ENCODE data around the gene LNPK.
"Not testable (repeated sequence)": the region's sequence is repeated elsewhere in the genome, so short reads cannot be mapped to it uniquely, and the experiment has no call there.

LNPK gene

DNA sequence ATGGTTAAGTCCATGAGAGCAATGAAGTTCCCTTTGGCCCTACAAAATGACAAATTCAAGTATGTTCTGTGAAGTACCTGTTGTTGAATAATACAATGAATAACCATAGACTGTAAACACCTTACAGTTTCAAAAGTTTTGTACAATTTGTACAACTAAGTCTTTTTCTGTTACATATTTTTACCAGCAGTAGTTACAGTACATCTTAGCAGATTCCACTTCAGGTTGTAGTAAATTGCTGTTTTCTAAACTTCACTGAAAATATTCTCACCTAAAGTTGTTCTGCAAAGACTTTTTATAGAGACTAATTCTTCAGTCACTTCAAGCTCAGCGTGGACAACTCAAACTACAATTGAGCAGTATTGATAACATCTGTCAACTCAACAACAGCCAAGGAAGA lies 28.7 kb downstream of the LNPK start:
- no peak for DNase-seq (ENCODE audit: low read depth, low spot score)

DNA sequence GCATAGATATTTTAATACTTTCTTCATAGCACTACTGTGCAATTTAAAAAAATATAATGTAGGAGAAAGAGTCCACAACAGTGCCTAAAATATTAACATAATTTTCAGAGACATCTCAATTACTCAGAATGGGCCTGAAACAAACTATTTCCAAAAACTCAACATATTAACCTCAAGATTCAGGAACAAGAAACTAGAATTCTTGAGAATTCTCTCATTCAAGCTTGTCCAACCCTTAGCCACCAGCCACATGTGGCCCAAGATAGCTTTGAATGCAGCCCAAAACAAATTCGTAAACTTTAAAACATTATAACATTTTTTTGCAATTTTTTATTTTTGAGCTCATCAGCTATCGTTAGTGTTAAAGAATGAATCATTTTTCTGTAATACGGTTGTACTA lies 35.2 kb downstream of the LNPK start:
- no peak for DNase-seq (ENCODE audit: low read depth, low spot score)

DNA sequence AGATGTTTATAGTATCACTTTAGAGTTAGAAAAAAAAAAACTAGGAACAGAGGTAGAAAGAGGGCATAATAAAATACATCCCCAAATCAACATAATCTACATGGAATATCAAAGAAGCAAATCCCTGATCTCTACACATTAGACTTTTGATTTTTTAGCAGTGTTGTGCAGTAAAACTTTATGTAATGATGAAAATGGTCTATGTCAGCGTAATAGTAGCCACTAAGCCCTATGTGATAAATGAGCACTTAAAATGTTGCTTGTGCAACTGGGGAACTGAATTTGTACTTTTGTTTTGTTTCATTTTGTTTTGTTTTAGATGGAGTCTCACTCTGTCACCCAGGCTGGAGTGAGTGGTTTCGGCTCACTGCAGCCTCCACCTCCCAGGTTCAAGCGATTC lies 36.3 kb downstream of the LNPK start:
- DNase-seq (ENCODE audit: low read depth, low spot score) = no peak

DNA sequence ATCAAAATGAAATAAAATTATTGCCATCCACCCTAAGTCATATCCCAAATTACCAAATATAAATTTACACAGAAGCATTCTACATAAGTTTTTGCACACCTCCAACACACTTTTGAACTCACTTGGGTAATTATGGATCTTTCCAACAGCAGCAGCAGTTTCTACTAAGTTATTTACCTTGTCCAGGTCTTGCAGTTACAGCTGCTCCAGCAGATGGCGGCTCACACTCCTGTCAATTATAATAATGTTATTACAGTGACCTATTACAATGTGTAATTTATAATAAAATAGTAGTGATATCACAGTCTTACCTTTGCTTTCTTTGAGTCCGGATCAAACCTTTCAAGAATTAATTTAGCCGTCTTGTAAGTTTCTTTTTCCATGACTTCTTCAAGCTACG lies 37.9 kb downstream of the LNPK start:
- DNase-seq (ENCODE audit: low read depth, low spot score) = no peak

DNA sequence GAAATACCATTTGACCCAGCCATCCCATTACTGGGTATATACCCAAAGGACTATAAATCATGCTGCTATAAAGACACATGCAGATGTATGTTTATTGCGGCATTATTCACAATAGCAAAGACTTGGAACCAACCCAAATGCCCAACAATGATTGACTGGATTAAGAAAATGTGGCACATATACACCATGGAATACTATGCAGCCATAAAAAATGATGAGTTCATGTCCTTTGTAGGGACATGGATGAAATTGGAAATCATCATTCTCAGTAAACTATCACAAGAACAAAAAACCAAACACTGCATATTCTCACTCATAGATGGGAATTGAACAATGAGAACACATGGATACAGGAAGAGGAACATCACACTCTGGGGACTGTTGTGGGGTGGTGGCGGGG lies 38.9 kb downstream of the LNPK start:
- not testable (repeated sequence) for DNase-seq (ENCODE audit: low read depth, low spot score)

DNA sequence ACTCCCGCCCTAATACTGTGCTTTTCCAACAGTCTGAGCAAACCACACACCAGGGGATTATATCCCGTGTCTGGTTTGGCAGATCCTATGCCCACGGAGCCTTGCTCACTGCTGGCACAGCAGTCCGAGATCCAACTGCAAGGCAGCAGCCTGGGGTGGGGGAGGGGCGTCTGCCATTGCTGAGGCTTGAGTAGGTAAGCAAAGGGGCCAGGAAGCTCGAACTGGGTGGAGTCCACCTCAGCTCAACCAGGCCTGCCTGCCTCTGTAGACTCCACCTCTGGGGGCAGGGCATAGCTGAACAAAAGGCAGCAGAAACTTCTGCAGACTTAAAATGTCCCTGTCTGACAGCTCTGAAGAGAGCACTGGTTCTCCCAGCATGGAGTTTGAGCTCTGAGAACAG lies 44.2 kb downstream of the LNPK start:
- DNase-seq (ENCODE audit: low read depth, low spot score) = no peak

DNA sequence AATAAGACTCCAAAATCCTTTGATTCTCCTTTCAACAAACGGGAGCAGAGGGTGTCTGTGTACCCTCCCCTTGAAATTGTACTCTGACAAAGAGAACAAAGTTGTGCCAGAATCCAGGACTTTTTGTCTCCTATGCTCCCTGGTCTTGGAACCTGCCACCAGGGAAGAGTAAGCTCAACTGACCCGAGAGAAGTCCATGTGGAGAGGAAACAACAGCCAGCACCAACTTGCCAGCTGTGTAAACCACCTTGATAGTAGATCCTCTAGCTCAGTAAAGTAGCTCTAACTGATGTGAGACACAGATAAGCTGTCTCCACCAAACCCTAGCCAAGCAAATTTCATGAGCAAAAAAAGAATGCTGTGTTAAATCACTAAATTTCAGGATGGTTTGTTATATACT lies 46.9 kb downstream of the LNPK start:
- DNase-seq (ENCODE audit: low read depth, low spot score) = no peak

DNA sequence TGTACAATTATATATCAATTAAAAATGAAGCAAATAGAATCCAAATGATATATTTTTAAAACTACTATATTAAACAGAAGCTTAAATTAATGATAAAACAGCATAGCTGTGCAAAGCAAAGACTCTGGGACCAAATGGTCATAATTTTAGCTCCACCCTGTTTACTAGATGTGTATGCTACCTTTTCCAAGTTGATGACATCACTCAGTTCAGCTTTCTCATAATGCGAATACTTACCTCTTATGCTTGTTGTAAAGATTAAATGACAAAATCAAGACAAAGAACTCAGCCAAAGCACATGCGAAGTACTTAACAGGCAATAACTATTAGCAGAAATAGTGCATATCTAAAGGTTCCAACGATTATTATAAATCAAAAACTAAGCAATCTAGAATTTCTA lies 51.6 kb downstream of the LNPK start:
- no peak for DNase-seq (ENCODE audit: low read depth, low spot score)

DNA sequence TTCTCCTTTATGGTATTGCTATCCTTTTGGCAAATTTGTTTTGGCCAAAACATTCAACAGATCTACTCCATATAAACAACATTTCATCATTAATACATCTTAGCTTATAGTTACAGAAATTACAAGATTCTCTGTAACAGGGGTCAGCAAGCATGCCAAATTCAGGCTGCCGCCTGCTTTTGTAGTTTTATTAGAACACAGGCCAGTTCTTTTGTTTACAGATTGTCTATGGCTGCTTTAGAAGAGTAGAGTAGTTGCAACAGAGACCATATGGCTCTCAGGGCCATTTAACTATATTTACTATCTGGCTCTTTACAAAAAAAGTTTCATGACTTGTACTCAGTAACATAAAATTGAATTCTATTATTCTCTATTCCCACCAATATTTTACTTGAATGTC lies 53.9 kb downstream of the LNPK start:
- DNase-seq (ENCODE audit: low read depth, low spot score) = no peak

DNA sequence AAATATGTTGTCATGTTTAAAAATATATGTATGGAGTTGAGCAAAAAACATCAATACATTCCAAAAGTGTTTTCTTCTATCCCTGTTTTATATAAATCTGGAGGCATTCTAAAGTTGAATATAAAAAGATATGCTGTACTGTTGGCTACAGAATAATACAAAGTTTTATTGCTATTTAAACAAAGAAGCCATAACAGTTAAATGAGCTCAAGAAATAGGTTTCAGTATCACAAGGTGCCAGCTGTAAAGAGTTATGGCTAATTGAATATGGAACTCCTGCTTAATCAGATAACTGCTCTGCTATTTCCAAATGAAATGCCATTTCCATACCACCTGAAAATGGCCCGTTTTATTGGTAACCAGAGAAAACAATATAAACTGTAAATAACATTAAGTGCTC lies 55.0 kb downstream of the LNPK start:
- no peak for DNase-seq (ENCODE audit: low read depth, low spot score)

DNA sequence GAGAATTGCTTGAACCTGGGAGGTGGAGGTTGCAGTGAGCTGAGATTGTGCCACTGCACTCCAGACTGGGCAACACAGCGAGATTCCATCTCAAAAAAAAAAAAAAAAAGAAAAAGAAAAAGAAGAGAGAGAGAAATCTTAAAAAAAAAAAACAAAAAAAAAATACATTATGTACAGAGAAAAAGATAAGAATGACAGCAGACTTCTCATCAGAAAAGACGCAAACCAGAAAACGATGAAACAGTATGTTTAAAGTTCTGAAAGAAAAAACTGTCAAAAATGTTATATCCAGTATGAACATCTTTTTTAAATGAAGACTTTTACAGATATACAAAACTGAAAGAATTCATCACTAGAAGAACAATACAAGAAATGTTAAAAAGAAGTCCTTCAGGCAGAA lies 60.4 kb downstream of the LNPK start:
- no peak for DNase-seq (ENCODE audit: low read depth, low spot score)

DNA sequence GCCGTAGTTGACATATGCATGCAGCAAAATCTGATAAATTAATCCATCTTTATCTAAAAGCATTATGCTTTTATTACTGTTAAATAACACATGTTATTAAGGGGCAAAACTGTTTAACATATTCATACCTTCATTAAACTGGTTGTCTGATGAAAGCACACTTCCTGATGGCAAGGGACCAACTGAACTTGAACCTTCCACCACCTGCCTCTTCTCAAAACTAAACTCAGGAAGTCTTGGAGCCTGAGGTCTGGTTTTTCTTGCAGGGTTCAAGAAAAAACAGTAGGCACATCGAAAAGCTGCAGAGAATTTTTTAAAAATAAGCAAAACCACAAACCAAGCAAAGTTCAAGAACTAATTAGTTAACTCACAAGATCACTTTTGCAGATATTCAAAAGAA lies 64.9 kb downstream of the LNPK start:
- no peak for DNase-seq (ENCODE audit: low read depth, low spot score)

DNA sequence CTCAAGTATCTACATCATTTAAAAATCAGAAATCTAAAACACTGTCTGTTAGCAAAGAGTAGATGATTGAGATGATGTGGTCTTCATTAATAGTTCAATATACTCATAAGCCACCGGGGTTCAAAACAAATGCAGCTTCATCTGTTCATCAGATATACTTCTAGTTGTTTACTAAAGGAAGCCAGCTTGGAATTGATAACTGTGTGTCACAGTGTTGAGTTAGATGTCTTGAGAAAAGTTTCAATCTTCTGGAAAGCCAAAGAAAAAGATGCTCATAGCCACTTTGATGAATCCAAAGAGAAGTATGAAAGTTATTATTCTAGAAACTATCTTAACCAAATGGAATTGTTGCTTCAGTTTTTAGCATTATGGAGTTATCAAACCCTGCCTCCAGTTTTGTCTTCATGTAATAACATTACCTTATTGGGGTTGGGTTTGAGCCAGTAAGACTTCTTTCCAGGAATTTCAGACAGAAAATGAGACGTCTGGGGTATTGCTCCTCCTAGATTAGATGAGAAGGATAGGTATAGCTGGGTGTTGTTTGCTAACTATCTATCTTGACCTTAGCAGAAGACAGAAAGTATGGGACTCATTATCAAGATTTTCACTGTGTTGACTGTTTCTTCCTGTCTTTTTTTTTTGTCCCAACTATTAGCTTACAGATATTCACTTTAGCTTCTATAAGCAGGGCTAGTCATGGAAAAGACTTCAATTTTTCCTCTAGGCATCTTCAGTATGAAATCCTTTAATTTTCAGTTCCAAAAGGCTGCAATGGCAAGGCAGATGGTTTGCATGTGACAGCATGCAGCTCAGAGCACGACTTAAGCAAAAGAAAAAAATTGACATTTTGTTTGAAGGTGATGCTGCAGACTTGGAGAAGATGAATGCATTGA lies 66.5 kb downstream of the LNPK start:
- DNase-seq (ENCODE audit: low read depth, low spot score) = no peak

DNA sequence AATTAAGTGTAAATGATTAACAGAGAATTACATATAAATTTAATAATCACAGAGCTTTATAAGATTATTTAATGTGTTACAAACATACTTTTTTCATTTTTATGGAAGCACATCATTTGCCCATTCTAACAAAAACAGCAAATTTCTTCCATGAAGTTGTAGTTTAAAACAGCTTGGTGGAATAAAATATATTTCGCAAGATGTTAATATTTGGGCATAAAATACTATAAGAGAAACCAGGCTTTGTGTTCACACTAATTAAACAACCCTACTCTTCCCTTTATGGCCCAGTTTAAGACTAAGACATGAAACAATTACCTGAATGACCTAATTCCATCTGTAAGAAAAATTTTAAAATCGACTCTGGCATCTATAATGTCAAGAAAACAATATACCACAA lies 69.4 kb downstream of the LNPK start:
- DNase-seq (ENCODE audit: low read depth, low spot score) = no peak

DNA sequence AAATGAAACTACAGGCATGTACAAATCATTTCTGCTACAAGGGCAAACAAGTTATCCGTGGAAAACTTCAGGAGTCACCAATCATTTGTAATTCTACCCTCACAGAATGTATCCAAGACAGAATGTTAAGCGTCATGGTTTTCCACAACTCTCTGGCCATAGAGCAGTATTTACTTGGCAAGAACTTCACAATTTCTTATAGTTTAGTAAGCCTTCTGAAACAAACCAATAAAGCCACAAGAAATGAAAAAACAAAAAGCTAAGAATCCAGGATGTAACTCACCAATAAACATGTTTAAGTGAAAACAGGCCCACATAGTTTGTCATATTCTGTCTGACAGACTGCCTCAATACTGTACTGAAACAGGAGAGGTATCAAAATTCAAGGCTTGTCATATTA lies 70.3 kb downstream of the LNPK start:
- DNase-seq (ENCODE audit: low read depth, low spot score) = no peak

DNA sequence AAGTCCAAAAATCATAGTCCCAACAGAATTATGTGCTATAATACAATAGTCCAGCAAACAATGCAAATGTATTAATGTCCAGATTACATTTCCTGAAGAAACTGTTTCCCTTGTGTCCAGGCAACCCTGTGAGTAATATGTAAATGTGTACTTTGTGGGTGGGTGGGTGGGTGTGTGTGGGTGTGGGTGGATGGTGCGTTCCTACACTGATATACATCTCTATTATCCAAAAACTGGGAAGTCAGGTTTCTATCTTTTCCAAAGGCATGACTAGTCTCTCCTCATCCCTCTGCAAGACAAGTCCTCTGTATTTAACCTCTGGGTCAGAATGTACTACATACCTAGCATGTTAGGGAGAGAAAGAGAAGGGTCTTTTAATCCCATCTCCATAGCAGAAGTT lies 71.6 kb downstream of the LNPK start:
- DNase-seq (ENCODE audit: low read depth, low spot score) = no peak

DNA sequence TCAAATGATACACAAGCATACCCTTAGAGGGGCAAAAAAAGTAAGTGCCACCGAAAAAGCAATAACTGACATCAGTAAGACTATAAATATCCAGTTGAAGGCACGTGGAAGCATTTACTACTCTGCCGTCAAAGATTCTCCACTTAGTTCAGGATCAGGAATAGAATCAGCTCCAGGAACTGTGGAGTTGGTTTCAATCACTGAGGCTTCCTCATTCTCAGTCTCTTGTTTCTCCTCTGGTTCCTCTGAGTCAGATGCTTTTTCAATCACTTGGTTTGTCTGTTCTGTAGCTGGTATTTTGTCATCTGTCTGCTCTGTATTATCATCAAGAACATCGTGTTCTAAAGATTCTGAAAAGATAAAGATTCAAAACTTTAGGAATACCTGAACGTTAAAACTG lies 72.2 kb downstream of the LNPK start:
- no peak for DNase-seq (ENCODE audit: low read depth, low spot score)

DNA sequence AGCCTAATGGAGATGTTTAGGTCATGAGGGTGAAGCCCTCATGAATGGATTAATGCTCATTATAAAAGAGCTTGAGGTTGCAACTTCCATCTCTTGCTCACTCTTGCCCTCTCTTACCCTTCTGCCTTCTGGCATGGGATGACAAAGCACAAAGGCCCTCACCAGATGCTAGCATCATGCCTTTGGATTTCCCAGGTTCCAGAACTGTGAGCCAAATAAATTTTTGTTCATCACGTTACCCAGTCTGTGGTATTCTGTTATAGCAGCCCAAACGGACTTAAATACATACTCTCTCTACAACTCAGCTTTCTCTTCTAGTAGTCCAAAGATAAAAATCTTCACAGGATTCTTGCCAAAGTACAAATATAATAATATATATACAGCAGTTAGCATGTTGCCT lies 75.8 kb downstream of the LNPK start:
- DNase-seq (ENCODE audit: low read depth, low spot score) = no peak

DNA sequence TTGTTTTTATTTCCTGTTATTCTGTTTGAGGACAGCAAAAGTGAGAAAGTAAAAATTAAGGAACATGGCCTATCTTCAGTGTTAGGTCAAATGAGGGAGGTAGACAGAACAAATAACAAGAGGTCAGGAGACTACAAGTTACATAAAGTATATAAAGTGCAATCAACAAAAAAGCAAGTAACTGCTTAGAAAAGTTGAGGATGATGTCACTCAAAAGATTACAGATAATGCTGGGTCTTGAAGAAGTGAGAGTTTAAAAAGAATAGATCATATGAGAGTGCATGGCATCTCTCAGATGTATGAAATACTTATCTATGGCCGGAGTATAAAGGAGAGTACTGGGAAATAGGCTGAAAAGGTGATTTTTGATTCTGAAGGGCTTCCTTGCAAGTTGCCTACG lies 79.9 kb downstream of the LNPK start:
- no peak for DNase-seq (ENCODE audit: low read depth, low spot score)

DNA sequence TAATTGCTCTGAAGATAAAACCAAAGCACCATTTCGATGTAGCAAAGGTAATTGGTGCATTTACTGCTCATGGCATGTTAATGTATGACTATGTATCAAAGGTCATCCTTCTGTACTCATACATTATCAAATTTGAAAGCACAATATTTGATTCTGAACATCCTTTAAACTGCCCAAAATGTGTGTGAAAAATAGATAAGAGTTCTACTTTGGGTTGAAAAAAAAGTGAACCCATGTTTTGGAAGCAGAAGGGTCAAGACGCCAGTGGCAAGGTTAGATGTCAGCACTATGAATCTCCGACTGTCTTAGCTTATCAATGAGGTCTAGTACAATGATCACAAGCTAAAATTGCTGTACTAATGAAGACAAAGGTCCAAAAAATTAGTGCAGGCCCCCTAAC lies 83.1 kb downstream of the LNPK start:
- no peak for DNase-seq (ENCODE audit: low read depth, low spot score)

DNA sequence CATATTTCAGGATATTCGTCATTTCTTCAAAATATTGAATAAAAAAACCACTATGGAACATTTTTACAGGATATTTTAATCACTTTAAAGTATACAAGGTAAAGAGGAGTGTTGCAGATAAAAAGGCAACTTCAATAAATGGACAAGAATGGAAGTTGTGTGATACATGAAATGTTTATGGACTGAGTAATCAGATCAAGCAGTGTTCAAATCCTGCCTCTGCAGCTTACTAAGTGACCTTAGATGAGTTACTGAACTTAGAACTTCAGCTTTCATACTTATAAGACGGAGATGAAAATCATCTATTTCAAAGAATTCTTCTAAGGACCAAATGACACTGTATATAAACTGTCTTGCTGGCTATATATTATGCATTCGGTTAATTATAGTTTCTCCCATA lies 87.2 kb downstream of the LNPK start:
- no peak for DNase-seq (ENCODE audit: low read depth, low spot score)

DNA sequence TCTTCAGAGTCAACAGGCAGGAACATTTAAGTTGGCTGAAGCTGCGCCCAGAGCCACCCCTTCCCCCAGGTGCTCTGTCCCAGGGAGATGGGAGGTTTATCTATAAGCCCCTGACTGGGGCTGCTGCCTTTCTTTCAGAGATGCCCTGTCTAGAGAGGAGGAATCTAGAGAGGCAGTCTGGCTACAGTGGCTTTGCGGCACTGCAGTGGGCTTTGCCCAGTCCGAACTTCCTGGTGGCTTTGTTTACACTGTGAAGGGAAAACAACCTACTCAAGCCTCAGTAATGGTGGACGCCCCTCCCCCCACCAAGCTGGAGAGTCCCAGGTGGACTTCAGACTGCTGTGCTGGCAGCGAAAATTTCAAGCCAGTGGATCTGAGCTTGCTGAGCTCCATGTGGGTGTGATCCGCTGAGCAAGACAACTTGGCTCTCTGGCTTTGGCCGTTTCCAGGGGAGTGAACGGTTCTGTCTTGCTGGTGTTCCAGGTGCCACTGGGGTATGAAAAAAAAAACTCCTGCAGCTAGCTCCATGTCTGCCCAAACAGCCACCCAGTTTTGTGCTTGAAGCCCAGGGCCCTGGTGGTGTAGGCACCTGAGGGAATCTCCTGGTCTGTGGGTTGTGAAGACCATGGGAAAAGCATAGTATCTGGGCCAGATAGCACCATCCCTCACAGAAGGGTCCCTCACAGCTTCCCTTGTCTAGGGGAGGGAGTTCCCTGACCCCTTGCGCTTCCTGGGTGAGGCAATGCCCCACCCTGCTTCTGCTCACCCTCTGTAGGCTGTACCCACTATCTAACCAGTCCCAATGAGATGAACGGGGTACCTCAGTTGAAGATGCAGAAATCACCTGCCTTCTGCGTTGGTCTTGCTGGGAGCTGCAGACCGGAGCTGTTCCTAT lies 88.0 kb downstream of the LNPK start:
- DNase-seq (ENCODE audit: low read depth, low spot score) = not testable (repeated sequence)

DNA sequence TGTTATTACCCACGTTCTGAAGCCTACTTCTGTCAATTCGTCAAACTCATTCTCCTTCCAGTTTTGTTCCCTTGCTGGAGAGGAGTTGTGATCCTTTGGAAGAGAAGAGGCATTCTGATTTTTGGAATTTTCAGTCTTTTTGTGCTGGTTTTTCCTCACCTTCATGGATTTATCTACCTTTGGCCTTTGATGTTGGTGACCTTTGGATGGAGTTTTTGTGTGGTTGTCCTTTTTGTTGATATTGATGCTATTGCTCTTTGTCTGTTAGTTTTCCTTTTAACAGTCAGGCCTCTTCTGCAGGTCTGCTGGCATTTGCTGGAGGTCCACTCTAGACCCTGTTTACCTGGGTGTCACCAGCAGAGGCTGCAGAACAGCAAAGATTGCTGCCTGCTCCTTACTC lies 88.8 kb downstream of the LNPK start:
- not testable (repeated sequence) for DNase-seq (ENCODE audit: low read depth, low spot score)
